ENCODE results near the gene ACAP3. TPM values are rescaled to one million over a fixed set of nuclear protein-coding genes. Genes with fewer than 3 reads are reported as not detected.

ACAP3 gene
- total and polyA plus RNA-seq, 10 of the 15 experiments (the other 5 are each of a cell fraction or from before 2014, with no cell fraction given) = 0.05 to 34.2 (median 7.1) TPM

- no peaks in the 10 kb centered on the region for H4K20me1 ChIP-seq (ENCODE audit: control insufficient read depth, insufficient read depth)
- RAD21 ChIA-PET (ENCODE audit: unreplicated experiment) = no interaction called here
- H3K4me3 ChIP-seq = peak overlapping the region; percentile 88; the same call in 1 of the 2 replicates
- peaks cover 0 to 4% of the 10 kb centered on the region in 2 experiments; a peak in 3 of 4 replicates for H3K36me3 ChIP-seq (ENCODE audit: control insufficient read depth in 2 of 2, insufficient read depth in 2 of 2, low read length in 1 of 2)
- WGBS (ENCODE audit: insufficient coverage, insufficient replicate concordance, low lambda C conversion rate, missing lambda C conversion rate) = 0% methylated on average over 14 of the region's 41 CpGs
- intact Hi-C loops (cut with micrococcal nuclease; ENCODE audit: unreplicated experiment) = no loop called here
- DNase-seq (ENCODE audit: low read depth, low spot score) (no peak), ATAC-seq (peak; percentile 54), FAIRE-seq (no peak)
- no peaks in the 10 kb centered on the region for H3K27me3 ChIP-seq (replicated peaks in 1 of 2; ENCODE audit: control insufficient read depth in 2 of 2, insufficient read depth in 2 of 2, low read length in 1 of 2)
- SMC1A ChIA-PET (ENCODE audit: uncharacterized antibody, unreplicated experiment) = no interaction called here
- H3K4me1 ChIP-seq (ENCODE audit: control insufficient read depth, insufficient read depth, low read length) = peaks cover 10% of the 10 kb centered on the region
- in situ Hi-C loops (cut with MboI) = no loop called here
- no peaks in the 10 kb centered on the region for H3K9me3 ChIP-seq (replicated peaks; ENCODE audit: control insufficient read depth, insufficient read depth, low read length)
- CTCF ChIA-PET = no interaction called here
- H2AFZ ChIP-seq (ENCODE audit: control insufficient read depth, low read depth, low read length) = peak overlapping the region; percentile 61
- peaks cover 44% of the 10 kb centered on the region for H3K79me2 ChIP-seq (ENCODE audit: control insufficient read depth, insufficient read depth, low read length)
- H3K27ac ChIP-seq (ENCODE audit: control insufficient read depth, insufficient read depth) = peak overlapping the region; percentile 78
- H3K9ac ChIP-seq (ENCODE audit: control insufficient read depth, insufficient read depth, low read length) = peak overlapping the region; percentile 78
- BruUV-seq (replicated peaks) = no TSS peak
- POLR2A ChIA-PET = no interaction called here
- H3K4me2 ChIP-seq (ENCODE audit: control insufficient read depth, insufficient read depth) = 0 out of 2 replicates have a peak overlapping the region, but pooled peaks have one; percentile 48
- TF ChIP-seq, protein P1, sequence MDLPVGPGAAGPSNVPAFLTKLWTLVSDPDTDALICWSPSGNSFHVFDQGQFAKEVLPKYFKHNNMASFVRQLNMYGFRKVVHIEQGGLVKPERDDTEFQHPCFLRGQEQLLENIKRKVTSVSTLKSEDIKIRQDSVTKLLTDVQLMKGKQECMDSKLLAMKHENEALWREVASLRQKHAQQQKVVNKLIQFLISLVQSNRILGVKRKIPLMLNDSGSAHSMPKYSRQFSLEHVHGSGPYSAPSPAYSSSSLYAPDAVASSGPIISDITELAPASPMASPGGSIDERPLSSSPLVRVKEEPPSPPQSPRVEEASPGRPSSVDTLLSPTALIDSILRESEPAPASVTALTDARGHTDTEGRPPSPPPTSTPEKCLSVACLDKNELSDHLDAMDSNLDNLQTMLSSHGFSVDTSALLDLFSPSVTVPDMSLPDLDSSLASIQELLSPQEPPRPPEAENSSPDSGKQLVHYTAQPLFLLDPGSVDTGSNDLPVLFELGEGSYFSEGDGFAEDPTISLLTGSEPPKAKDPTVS (IDR thresholded peaks at IDR 0.05; ENCODE audit: low read depth, low read length) = no peak
- no peak for TF ChIP-seq DPF2 (IDR thresholded peaks at IDR 0.05)
- no peak for TF ChIP-seq ZNF622 (IDR thresholded peaks at IDR 0.05)
- TF ChIP-seq, protein P2, sequence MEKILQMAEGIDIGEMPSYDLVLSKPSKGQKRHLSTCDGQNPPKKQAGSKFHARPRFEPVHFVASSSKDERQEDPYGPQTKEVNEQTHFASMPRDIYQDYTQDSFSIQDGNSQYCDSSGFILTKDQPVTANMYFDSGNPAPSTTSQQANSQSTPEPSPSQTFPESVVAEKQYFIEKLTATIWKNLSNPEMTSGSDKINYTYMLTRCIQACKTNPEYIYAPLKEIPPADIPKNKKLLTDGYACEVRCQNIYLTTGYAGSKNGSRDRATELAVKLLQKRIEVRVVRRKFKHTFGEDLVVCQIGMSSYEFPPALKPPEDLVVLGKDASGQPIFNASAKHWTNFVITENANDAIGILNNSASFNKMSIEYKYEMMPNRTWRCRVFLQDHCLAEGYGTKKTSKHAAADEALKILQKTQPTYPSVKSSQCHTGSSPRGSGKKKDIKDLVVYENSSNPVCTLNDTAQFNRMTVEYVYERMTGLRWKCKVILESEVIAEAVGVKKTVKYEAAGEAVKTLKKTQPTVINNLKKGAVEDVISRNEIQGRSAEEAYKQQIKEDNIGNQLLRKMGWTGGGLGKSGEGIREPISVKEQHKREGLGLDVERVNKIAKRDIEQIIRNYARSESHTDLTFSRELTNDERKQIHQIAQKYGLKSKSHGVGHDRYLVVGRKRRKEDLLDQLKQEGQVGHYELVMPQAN (conservative IDR thresholded peaks at IDR 0.05) = peak; percentile 21; the same call in 1 of the 2 replicates
- no peak for TF ChIP-seq SUZ12 (IDR thresholded peaks at IDR 0.05; ENCODE audit: unreplicated experiment)
- no peak for TF ChIP-seq EED (IDR thresholded peaks at IDR 0.05; ENCODE audit: low read depth)
- no peak for TF ChIP-seq SPI1 (IDR thresholded peaks at IDR 0.05; ENCODE audit: borderline replicate concordance, insufficient read depth, low read depth, low read length)
- no peak for TF ChIP-seq ZNF384 (IDR thresholded peaks at IDR 0.05; ENCODE audit: borderline replicate concordance, low read depth, low read length)
- no peak for TF ChIP-seq RBBP5 (conservative IDR thresholded peaks at IDR 0.05)
- TF ChIP-seq, protein P3, sequence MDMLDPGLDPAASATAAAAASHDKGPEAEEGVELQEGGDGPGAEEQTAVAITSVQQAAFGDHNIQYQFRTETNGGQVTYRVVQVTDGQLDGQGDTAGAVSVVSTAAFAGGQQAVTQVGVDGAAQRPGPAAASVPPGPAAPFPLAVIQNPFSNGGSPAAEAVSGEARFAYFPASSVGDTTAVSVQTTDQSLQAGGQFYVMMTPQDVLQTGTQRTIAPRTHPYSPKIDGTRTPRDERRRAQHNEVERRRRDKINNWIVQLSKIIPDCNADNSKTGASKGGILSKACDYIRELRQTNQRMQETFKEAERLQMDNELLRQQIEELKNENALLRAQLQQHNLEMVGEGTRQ (IDR thresholded peaks at IDR 0.05; ENCODE audit: borderline replicate concordance, low read depth, low read length) = no peak
- no peak for TF ChIP-seq CREM (IDR thresholded peaks at IDR 0.05; ENCODE audit: low read depth)
- TF ChIP-seq KLF5 (IDR thresholded peaks at IDR 0.05; ENCODE audit: partially characterized antibody) = no peak
- no peak for TF ChIP-seq ZSCAN29 (IDR thresholded peaks at IDR 0.05)
- TF ChIP-seq MTA2 (IDR thresholded peaks at IDR 0.05; ENCODE audit: low read depth) = no peak
- TF ChIP-seq MLLT1 (IDR thresholded peaks at IDR 0.05) = no peak
- no peak for TF ChIP-seq SMAD5 (IDR thresholded peaks at IDR 0.05; ENCODE audit: low read depth)
- TF ChIP-seq BCL11A (IDR thresholded peaks at IDR 0.05; ENCODE audit: low read depth, low read length) = no peak
- TF ChIP-seq SMARCA5 (IDR thresholded peaks at IDR 0.05) = 0 out of 2 replicates have a peak, but pooled peaks have one; percentile 30
- no peak for TF ChIP-seq GABPA (IDR thresholded peaks at IDR 0.05; ENCODE audit: low read depth)
- no peak for TF ChIP-seq RAD51 (IDR thresholded peaks at IDR 0.05)
- no peak for TF ChIP-seq SIX5 (IDR thresholded peaks at IDR 0.05; ENCODE audit: low read depth, low read length, severe bottlenecking)
- no peak for TF ChIP-seq RFX5 (IDR thresholded peaks at IDR 0.05; ENCODE audit: low read depth, low read length)
- no peak for TF ChIP-seq MTA3 (IDR thresholded peaks at IDR 0.05; ENCODE audit: borderline replicate concordance, low read length)
These were observed 16.4 kb upstream of the ACAP3 start for GRCh38 chr1:1324084-1324523.
